GM21360 (cell line): ENCODE data around the gene CCDC137.
"Not testable (repeated sequence)": the region's sequence is repeated elsewhere in the genome, so short reads cannot be mapped to it uniquely, and the experiment has no call there.

ENCODE experiments used
- ATAC-seq: cut with Tn5 transposase; IDR thresholded peaks from one replicate; pipeline ENCODE4 v1.9.1; 2021; ENCODE audit warnings: mild to moderate bottlenecking, moderate library complexity; ENCODE audit not compliant: unreplicated experiment

The CCDC137 gene

GRCh38 chr17:81648707-81649085, 17.8 kb upstream of the CCDC137 start:
- no peak for ATAC-seq

- no peak for ATAC-seq
These were observed 15.6 kb upstream of the CCDC137 start for GRCh38 chr17:81650951-81651350.

DNA sequence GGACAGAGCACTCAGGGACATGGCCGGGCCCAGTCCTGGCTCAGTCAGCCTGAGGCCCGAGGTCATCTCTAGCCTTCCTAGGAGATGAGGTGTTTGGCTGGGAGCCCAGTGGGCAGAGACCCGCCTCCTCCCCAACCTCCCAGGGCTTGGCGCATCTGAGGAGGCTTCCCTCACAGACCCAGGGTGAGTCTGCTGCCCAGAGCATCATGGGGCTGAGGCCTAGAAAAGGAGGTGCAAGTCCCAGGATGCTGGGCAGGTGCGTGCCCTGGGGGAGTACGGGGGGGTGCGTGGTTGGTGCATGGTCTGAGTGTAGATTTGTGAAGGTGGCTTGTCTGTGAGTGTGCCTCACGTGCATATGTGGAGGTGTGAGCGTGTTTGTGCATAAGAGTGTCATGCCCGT, 14.8 kb upstream of the CCDC137 start:
- no peak for ATAC-seq

GRCh38 chr17:81652906-81653771, 13.4 kb upstream of the CCDC137 start:
- ATAC-seq, result no peak

DNA sequence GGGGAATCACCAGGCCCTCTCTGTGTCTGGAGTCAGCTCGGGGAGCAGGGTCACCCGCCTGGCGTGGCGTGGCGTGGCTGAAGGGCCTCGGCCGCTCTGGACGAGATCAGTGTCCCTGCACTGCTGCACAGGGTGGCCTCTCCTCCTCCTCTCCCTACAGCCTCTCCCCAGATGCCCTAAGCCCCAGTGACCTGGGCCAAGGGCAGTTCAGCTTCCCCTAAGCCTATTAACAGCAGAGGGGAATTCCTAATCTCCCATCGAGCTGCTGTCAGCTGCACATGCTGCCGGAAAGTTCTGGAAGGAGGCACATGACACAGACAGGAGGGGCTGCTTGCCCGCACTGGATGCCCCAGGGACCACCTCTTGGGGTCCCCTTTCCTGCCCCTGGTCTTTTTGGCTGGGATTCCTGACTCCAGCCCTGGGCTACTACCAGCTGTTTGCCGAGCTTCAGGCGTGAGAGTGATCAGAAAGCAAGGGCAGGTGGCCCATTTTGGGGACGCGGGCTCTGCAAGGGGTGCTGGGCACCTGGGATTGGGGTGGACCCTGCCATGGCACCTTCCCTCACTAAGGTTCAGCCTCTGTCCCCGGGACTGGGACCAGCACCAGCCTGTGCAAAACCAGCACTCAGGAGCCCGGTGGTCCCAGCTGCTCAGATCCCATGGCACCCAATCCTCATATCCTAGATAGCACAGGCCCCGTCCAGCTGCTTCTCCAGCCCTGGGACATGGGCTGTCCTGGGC, 11.0 kb upstream of the CCDC137 start:
- no peak for ATAC-seq

DNA sequence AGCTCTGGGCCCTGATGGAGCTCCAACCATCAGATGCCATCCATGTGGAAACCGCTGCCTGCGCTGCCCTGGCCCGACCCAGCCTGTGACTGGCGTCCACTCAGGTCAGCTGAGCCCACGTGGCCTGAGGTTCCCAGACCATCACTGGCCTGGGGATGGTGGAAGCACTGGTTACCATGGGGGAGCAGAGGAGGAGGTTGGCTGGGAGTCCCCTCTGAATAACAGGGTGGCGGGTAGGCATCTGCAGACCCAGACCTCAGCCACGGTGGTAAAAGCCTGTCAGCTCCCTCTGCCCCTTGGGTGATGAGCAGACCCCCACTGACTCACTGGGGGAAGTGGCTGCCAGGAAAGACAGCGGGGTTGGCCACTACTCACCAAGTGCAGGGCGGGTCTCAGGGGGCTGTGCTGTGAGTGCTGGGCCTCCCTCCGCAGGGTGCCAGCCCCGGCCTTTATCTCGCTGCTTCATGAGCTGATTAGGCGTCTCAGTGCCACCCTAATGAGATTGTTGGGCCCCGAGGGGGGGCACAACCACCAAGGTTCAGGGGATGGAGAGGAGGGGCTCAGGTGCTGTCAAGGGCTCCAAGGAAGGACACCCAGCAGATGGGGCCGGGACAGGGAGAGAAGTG, 10.3 kb upstream of the CCDC137 start, which contains the start of gene PDE6G:
TSS of gene PDE6G (minus strand) at position 425 of the 626 bp plus-strand sequence. CDS start 3,237 bp downstream, outside the sequence.
- ATAC-seq, result no peak

DNA sequence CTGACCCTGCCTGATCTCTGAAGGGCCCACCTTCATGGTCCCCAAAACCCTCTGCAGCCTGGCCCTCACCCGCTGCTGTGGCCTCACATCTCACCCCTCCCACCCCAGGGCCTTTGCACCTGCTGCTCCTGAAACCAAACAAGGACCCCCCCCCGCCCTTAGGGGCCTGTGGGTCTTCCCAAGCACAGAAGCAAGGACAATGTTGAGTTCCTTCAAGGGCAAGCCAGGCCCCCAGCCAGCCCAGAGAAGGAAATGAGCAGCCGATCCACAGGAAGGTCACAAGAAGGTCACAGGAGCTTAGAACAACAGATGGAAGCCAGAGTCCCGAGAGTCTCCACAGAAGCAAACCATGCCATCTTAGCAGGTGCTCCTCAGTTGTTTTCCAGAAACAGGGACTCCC, 9.7 kb upstream of the CCDC137 start:
- no peak for ATAC-seq

GRCh38 chr17:81659038-81659437, 7.5 kb upstream of the CCDC137 start:
- no peak for ATAC-seq

DNA sequence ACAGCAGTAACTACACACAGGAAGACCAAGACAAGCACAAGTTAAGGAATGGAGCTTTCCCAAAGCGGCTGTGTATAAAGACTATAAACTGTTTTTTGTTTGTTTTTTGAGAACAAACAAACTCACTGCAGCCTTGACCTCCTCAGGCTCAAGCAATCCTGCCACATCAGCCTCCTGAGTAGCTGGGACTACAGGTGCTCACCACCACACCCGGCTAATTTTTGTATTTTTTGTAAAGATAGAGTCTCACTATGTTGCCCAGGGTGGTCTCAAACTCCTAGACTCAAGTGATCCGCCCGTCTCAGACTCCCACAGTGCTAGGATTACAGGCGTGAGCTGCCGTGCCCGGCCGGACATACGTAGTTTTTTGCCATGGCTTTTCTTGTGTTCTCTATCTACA, 6.1 kb upstream of the CCDC137 start:
- ATAC-seq, result no peak

DNA sequence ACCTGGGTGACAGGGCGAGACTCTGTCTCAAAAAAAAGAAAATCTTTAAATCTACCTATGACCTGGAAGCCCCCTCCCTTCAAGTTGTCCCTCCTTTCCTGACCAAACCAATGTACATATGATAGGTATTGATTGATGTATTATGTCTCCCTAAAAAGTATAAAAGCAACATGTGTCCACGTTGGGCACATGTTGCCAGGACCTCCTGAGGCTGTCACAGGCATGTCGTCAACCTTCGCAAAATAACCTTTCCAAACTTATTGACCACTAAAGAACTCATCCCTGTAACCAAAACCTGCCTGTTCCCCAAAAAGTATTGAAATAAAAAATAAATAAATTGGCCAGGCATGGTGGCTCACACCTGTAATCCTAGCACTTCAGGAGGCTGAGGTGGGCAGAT, 4.5 kb upstream of the CCDC137 start:
- no peak for ATAC-seq

DNA sequence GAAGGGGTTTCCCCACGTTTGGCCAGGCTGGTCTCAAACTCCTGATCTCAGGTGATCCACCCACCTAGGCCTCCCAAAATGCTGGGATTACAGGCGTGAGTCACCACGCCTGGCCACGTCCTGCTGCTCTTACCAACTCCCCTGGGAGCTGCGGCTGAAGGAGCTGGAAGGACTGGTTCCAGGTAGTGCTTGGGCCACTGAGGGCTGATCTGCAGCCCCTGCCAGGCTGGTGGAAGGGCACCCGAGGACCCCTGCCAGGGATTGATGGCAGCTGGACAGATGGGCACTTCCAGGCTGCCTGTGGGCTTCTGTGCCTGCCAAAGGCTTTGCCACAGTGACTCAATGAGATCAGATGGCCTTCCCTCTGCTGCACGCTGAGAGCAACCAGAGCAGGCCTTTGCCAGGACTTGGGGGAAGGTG, 2.5 kb upstream of the CCDC137 start:
- no peak for ATAC-seq

GRCh38 chr17:81665205-81666091, 1.1 kb upstream of the CCDC137 start:
- ATAC-seq, result no peak

DNA sequence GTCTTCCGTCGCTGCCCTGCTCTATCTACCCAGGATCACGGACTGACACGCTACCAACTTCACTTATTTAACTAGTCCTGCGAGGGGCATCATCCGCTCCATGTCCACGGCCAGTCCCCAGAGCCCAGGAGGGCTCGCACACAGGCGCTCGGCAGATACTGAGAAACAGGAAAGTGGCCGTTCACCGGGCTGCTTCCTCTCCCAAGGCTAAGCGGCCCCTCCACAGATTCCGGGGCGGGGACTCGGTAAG, 520 bp upstream of the CCDC137 start:
- peak; percentile 28 for ATAC-seq

GRCh38 chr17:81667754-81668153, 1.2 kb downstream of the CCDC137 start:
- no peak for ATAC-seq

DNA sequence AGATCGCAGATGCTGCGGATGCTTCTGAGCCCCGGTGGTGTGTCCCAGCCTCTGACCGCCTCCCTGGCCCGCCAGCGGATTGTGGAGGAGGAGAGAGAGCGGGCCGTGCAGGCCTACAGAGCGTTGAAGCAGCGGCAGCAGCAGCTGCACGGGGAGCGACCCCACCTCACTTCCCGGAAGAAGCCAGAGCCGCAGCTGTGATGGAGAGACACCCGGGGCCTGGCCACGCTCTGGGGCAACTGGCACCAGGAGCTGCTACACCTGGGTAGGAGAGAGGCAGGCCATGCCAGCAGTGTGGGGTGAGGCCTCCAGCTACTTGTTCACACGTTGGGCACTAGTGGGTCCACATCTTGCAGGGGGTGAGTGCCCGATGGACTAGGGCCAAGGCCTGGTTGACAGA, 6.0 kb downstream of the CCDC137 start:
- no peak for ATAC-seq

GRCh38 chr17:81672954-81673353, 6.4 kb downstream of the CCDC137 start:
- ATAC-seq, result no peak

- ATAC-seq, result no peak
These were observed 7.2 kb downstream of the CCDC137 start for GRCh38 chr17:81673561-81674258.

DNA sequence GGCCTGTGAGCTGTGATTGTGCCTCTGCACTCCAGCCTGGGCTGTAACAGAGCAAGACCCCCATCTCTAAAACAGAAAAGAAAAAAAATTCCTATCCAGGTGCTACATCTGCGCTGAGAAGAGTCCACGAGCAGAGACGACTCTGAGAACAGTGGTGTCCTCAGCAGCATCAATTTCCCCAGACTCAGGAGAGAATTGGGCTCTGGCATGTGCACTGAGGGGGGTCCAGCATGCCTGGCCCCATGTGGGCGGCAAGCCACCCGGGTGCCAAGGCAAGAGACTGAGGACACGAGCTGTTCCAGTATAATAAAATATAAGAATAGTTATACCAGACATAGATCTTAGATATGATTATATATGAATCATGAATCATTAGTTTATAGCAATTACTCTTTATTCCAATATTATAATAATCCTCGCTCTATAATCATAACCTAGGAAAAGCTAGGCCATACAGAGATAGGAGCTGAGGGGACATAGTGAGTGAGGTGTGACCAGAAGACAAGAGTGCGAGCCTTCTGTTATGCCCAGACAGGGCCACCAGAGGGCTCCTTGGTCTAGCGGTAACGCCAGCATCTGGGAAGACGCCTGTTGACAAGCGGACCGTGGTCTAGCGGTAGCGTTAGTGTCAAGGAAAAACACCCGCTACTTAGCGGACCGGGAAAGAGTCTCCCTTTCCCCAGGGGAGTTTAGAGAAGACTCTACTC, 9.1 kb downstream of the CCDC137 start:
- not testable (repeated sequence) for ATAC-seq

GRCh38 chr17:81676906-81677305, 10.4 kb downstream of the CCDC137 start:
- ATAC-seq, result no peak

- no peak for ATAC-seq
These were observed 13.6 kb downstream of the CCDC137 start for GRCh38 chr17:81680150-81680549.
